Suppressor macrophage treated with lipopolysaccharide for 1 hour (primary cell): ENCODE data around the gene HPCAL4.
A peak's percentile ranks its signal among the peaks of the same experiment; 100 is the strongest.

Source experiments
- DNase-seq, 3 donors: peaks; one replicate each; pipeline ENCODE4 v3.0.0-alpha.2; 2020 to 2022

Gene HPCAL4

DNA sequence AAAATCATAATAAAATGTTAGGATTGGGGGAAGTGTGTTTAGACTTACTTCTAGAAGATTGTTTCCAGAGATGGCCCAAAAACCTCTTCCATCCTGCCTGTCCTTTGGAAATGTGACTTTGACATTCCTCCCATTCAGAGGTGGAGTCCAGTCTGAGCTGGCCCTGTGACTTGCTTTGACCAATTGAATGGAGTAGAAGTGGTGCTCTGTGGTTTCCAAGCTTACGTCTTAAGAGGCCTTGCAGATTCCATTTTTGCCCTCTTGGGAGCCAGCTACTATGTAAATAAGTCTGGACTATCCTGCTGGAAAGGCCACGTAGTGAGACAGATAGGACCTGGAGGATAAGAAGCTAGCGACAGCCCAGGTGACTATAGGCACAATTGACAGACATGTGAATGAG, 18.0 kb downstream of the HPCAL4 start:
- DNase-seq: no peak

DNA sequence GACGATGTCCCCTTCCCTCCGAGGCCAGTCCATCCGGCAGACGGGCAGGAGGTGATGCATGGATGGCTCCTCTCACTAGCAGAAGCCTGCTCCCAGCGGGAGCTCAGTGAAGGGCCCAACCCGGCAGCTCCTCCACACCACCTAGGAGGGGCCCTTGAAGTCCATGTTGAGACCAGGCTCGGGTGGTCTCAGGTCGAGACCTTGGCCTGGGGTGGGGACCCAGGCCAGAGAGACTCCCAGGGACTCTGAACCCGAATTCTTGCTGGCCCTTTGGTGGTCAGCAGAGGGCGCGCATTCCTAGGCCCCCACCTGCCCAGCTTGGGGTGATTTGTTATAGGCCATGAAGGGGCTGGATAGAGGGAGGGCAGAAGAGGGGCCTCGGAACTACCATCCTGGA, 18.7 kb downstream of the HPCAL4 start:
- peak in 1 of 3 donors; percentile 56 for DNase-seq

DNA sequence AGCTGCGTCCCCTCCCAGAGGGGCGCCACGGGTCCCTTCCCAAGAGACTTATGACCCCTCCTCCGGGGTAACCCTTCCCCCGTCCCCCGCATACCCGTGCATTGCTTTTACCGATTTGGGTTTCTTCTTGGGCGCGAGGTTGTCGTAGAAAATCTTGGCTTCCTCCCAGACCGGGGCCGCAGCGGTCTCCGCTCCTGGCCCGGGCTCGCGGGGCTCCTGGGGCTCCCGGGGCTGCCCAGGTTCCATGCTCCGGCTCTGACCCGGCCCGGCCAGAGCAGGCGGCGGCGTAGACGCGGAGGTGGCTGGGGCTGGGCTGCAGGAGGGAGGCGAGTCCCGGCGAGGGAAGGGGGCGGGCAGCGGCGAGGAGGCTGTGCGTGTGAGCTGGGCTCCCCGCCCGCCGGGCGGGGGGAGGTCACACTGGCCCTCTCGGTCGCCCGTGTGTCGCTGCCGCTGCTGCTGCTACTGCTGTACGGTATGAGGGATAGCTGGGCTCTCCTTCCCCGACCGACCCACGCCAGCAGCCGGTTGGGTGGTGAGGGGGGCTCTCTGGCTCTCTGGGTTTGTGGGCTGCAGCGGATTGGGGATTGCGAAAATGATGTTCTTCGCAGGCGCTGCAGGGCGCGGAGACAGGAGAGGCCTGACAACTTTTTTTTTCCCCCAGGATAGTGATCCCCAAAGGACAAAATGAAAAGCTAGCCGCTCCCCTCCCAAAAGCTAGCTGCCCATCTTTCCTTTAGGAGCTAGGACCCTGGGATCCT, 19.3 kb downstream of the HPCAL4 start, which contains the start of gene NT5C1A:
Gene NT5C1A, minus strand, starts transcription at position 315 of the 758 bp plus-strand sequence. Its CDS starts 69 bp downstream, at position 246.
- peak; percentile 29 to 68 (median 46) for DNase-seq

DNA sequence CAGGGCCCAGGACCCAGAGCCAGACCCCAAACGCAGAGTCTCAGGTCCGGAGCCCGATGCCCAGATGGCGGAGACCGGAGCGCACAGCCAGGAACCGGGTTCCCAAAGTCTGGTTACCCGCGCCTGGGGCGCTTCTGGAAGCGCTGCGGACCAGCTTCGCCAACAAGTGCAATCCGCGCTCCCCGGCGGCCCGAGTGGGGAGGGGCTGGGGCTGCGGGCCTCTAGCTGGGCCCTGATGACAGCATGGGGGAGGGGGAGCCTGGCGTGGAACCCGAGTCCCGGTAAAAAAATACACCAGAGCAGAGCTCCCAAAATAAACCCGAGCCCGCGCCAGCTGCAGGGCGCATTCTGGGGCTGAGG, 19.8 kb downstream of the HPCAL4 start:
- no peak for DNase-seq

DNA sequence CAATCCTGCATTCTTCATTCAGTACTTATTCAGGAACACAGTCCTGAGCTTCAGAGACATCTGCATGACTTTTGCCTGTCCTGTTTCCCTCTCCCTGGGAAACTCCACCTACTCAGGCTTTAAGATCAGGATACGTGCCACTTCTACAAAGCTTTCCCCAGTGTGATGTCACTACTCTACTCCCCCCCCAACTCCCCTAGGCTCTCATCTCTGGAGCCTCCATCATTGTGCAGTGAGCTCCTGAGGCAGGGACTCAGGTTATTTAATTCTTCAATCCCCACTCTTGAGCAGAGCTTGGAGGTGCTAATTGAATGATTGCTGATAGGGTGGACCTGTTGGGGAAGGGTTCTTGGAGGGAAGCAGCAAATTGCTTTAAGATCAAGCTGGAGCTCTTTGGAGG, 20.5 kb downstream of the HPCAL4 start:
- DNase-seq: no peak

DNA sequence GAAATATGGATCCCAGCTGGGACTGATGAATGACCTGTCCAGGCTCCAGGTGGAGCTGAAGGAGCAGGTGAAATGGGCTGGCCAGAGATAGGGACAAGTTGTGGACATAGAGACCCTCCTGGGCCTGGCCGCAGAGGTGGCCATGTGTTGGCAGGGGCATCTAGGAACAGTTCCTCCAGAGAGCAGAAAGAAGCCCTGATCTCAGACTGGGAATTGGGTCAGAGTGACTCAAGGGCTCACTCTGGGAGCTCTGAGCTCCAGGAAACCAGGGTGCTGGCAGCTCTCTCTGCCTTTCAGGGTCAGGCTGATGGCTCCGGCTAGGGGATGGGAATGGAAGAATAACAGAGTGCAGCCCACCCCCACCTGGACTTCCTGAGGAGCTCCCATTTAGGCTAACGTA, 22.3 kb downstream of the HPCAL4 start:
- DNase-seq: no peak

DNA sequence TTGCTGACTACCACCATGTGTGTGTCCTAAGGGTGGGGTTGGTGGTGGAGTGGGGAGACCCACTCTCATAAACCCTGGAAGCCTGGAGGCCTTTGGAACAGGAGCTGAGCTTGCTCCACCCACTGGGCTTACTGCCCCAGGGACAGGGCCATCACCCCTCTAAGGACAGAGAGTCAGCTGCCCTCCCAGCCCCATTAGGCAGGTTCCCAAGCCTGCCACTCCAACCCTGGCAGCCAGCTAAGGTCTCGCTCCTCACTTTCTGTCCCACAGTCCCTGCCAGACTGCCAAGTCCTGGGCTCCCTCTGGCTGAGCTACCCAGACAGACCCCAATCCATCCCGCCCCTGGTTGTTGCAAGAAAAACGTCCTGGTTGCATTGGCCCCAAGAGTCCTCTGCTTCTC, 23.1 kb downstream of the HPCAL4 start:
- no peak for DNase-seq

DNA sequence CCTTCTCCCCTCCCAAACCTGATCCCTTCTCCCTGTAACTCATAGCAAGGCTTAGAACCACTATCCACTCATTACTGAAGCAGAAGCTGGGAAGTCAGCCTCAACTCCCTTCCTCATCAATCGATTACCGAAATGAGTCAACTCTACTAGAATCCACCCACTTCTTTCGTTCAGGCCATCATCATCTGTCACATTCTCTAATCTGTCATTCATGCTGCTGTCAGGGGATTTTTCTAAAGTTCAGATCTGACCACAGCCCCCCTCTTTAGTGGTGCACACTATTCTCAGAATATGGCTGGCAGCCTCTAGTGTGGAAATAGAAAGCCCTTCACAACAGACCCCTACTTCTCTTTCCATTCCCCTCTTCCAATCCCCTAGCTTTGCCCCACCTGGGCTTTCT, 24.5 kb downstream of the HPCAL4 start:
- no peak for DNase-seq

DNA sequence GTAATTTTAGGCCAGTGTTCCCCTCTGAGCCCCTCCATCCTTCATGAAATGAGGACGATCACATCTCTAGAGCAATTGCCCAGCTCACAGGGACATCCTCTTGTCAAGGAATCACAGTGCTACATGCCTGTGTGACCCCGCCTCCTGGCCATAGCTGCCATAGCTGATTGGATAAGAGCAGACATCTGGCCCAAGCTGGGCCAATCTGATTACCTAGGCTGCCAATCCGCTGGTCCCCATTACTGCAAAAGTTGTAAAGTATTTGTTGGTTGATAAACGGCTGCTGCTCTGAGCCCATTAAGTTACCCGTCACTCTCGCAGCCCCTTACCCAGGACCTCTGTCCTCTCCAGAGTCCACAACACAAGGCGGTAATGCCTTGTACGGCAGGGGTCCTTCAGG, 27.7 kb downstream of the HPCAL4 start:
- no peak for DNase-seq

DNA sequence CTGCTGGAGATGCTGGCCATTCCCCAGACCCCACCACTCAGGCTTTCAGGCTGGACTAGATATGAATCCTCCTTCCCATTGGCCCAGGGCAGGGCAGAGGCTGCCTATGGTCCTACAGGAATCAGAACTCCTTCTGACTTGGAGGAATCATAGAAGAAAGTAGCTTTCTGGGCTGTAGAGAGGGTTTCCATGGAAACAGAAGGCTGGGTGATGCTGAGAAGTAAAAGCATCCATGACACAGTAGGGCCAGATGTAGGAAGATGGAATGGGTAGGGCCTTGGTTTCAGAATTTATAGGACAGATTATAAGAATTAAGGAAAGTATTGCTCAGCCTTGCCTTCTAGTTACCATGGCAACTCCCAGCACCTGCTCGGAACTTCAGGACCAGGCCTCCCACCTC, 28.4 kb downstream of the HPCAL4 start:
- DNase-seq: no peak

DNA sequence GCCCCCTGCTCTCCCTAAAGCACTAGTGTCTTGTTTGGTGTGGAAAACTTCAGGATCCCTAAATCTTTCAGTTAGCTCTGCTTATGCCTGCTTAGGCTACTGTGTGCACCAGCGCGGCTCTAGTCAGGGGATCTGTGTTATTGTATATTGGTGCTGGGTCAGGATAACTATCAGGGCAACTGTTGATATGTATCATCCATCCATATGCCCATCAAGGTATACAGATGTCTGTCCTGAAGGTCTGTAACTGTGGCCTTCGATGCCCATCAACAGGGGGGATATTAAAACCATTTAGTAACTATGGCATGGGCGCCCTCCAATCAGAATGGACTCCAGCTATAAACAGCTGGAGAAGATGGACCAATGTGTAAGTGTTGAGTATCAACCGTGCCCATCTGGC, 31.7 kb downstream of the HPCAL4 start:
- DNase-seq: no peak

DNA sequence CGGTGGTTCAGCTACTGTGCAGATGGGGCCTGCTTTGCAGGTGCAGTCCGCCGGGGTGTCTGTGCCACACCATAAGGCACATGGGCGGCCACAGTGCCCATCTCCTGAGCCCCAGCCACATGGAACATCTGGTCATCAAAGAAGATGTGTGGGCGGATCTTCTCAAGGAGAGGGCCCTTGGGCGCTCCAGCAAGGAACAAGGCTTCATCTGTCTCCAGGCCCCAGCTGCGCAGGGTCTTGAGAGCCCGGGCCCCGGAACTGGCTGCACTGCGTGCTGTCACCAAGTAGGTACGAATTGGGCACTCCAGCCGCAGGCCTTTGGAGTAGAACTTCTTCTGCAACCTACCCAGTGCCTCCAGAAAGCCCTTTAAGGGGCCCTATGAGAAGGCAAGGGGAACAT, 32.1 kb downstream of the HPCAL4 start:
- DNase-seq: no peak

DNA sequence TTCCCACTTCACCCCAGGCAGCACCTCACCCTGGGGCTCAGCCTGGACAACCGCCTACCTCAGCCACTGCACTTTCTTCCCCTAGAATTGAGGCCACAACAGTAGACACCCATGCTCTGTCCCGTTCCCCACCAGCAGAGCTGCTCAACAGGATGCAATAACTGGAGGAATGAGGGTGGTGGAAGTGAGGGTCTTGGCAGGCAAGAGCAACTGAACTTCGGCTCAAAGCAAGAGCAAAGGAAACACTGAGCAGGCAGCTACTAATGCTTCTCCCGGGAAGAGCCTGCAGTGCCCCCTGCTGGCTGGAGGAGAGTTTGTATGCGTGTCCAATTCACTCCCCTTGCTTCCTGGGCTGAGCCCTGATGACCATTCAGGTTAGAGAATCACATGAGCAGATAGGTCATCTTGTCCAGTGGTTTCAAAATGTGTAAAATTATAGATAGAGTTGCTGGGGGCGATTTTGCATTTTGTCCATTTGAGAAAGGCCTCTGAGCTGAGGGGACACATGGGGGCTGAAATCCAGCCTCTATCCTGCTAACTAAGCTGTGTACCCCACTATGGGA, 33.2 kb downstream of the HPCAL4 start:
- peak; percentile 83 to 91 (median 85) for DNase-seq

DNA sequence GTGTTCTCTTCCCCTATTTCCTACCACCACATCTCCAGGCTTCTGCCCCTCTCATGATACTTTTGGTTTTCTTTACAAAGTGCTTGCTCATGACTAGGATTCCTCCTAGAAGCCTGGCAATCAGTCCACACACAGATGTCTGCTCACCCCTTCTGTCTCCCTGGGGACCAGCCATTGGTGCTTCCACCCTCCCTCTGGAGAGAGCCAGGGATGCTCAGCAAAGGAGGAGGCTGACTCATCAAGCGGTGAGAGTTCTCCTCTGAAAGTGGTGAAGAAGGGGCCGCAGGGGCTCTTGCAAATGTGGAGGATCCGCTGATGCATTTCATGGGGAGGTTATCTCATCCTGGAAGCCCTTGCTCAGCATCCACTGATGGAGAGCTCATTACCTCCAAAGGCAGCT, 33.8 kb downstream of the HPCAL4 start:
- DNase-seq: no peak

DNA sequence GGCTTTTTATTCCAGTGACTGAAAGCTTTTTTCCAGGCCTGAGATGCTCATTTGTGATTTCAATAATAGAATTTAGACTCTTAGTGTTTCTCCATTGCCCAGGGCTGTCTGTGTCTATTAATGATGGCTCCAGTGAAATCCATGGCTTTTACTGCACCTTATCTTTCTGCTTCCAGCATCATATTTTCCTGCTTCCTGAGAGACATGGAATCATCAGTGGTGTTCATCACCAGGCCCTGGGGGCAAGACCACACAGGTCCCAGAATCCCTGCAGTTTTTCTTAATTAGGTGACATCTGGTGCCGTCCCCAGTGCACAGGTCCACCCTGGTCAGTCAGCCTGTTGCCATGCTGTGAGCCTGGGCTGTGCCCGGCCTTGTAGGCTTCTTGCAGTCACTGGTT, 34.8 kb downstream of the HPCAL4 start:
- DNase-seq: no peak

DNA sequence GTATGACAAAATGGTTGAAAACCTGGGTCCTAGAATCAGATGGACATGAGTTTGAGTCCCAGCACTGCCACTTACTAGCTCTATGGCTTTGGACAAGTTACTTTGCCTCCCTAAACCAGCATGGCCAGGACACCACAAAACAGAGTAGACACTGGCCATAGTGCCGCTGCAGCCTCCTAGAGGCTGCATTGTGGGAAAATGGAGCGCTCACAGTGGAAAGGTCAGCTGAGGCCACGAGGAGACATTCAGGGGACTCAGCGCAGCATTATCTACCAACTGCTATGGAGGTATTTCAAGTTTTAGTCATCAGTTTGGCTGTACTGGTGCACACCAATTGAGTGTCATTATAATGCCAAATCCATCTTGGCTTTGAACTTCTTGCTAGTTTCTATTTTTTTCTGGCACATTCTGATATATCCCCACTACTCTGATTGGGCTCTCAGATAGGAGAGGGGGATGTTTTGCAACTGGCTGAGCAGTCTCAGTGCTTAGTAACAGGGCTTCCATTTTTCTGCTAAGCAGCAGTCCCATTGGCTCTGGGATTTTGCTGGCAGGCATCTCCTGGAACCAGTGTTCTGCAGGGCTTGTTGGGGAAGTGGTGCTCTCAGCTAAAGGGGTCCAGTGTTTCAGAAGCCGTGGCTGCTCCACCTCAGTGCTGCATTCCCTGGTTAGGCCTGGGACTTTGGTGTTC, 35.5 kb downstream of the HPCAL4 start:
- no peak for DNase-seq

DNA sequence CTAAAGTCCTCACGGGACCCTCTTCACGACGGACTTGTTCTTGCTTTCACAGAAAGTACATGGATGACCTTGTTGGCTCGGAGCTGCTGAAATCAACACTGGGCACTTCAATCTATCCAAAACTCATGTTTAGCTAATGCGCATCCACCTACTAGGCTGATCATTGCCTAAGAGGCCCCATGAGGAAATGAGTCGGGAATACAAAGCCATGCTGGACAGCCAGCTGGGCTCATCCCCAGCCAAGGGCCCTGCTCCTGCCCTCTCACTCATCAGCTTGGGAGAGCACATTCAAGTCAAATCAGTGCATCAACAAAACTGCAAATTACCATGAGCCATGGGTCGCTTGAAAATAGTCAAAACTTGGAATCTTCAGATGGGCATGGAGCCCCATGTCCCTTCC, 36.9 kb downstream of the HPCAL4 start:
- DNase-seq: no peak

DNA sequence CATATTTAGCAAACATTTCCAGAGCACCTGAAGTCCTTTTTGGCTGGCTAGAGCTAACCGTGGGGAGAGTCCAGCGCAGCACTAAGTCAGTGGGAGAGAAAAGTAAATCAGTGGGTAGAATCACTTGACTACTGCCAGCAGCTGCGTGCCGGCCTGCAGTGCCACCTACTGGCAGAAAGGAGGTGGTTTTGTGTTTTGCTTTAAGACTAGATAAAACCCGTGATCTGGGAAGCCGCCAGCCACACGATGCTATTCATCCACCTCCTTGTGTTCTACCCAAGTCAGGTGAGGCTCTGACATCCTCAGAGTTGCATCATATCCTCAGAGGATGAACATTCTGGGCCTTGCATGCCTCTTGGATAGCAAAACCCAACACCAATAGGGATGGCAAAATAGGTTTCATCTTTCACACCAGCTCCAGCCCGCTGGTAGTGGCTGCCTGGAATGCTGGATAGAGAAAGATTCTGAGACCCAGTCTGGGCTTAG, 37.6 kb downstream of the HPCAL4 start:
- DNase-seq: peak; percentile 84 to 86 (median 85)

DNA sequence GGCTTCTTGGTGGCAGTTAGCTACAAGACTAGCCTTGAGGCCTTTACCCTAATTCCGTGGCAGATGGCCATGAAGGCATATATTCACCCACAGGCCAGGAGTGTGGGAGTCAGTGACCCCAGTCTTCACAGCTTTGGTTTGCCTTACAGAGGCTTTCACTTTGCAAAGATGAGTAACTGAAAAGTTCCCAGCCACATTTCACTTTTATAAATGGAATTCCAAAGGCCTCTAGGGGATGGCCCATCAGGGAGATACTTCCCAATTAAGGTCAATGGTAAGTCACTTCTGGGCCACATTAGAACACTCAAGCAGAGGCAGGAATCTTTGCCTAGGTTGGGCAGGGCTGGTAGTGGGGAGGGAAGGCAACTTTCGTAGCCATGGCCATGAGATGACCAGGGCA, 38.7 kb downstream of the HPCAL4 start:
- peak; percentile 27 to 50 (median 33) for DNase-seq

DNA sequence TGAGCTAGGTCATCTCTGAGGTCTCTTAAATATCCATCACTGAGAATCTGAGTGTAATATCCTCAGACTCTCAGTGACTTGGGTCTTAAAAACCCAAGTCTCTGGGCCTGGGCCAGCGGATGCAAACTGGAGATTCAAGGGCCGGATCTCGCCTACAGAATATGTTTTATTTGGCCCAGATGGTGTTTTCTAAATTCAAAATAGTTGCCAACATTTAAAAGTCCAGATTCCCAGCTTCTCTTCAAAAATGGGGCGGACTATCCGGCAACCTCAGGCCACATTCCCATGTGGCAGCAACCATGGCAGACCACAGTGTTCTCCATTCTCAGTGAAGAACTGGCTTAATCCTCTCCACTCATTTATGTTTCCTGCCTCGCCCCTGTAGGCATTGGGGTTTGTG, 39.1 kb downstream of the HPCAL4 start:
- no peak for DNase-seq

DNA sequence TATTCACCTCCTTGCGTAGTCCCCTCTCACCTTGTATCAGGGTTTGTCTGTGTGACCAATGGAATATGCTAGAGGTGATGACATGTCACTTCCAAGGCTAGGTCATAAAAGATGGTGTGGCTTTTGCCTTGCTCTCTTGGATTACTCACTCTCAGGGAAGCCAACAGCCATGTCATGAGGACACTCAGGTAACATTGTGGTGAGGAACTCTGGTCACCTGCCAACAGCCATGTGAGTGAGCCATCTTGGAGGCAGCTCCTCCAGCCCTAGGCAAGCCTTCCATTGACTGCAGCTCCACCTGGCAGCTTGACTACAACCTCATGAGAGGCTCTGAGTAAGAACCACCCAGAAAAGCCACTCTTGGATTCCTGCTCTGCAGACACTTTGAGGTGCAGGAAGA, 40.8 kb downstream of the HPCAL4 start:
- DNase-seq: no peak

DNA sequence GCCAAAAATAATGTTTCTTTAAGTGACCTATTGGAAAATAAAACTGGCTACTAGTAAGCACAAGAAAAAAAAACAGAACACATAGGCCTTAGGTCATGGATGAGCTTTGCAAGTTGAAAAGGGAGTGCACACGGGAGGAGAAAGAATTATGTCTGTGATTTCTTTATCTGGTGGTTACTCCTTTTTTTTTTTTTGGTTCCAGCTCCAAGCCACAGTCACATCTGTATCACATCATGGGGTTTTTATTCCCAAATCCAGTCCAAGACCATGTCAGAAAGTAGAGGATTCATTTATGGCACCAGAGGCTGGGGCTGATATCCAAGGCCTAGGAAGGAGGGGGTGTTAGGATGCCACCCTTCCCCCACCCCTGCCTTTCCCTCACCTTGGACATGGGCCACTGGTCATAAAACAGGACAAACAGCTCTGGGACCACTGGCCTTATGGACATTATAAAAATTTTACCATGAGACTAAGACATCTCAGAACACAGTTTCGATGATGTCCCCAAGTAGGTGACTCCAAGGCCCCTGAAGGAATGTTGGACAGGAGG, 41.5 kb downstream of the HPCAL4 start:
- DNase-seq: no peak

DNA sequence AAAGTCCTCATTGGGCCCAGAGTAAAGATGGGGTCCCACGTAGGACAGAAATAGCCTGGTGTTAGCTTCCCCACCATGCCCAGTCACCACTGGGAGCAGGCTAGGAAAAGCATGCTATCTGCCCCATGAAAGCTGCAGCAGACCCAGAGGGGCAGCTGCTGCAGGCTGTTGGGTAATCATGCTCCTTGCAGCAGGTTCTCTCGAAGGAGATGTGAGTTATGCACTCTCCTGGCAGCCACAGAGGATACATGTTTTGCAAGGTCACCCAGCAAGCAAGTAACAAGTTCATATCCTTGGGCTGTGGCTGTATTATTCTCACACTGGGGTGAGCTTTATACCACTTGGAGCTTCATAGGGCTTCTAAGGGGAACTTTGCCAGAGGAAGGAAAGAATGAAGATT, 42.7 kb downstream of the HPCAL4 start:
- DNase-seq: no peak

DNA sequence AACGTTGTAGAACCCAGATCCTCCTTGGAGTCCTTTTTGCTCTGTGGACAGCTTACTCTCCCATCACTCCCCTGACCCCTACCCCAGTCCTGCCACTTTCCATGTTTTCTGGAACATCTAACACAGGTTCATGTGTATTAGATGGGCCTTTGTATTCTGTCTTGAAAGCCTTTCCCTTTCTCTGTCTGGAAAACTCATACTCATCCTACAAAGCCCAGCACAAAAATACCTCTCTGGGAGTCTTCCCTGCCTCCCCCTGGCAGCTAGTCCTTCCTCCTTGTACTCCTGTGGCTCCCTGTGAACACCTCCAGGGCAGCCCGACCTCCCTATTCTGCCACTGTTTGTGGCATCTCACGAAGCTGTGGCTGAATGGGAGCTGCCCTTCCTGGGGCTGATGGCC, 44.0 kb downstream of the HPCAL4 start:
- DNase-seq: no peak
